Measurements from ENCODE around the gene NDUFAF8. TPM values are rescaled to one million over a fixed set of nuclear protein-coding genes. Genes with fewer than 3 reads are reported as not detected.

The NDUFAF8 gene
- total RNA-seq, 1 donor from 2014 or later = 23.0 TPM

GRCh38 chr17:81251709-81252301 is 12.7 kb downstream of the NDUFAF8 start:
- no peak for DNase-seq (ENCODE audit: low read depth in 2 of 2)

- no peak for DNase-seq (ENCODE audit: low read depth in 2 of 2)
These were observed 13.3 kb downstream of the NDUFAF8 start for GRCh38 chr17:81252326-81252986.

GRCh38 chr17:81252987-81253329 is 13.8 kb downstream of the NDUFAF8 start:
- DNase-seq (ENCODE audit: low read depth in 2 of 2) = no peak

- DNase-seq (ENCODE audit: low read depth in 2 of 2) = peak in 1 of 2 donors; percentile 53
These were observed 14.4 kb downstream of the NDUFAF8 start for GRCh38 chr17:81253358-81254131.

- peak; percentile 22 to 66 for DNase-seq (ENCODE audit: low read depth in 2 of 2)
These were observed 16.0 kb downstream of the NDUFAF8 start for GRCh38 chr17:81254955-81255717.

- DNase-seq (ENCODE audit: low read depth in 2 of 2) = no peak
These were observed 17.5 kb downstream of the NDUFAF8 start for GRCh38 chr17:81256616-81257015.

GRCh38 chr17:81257533-81257932 is 18.4 kb downstream of the NDUFAF8 start:
- DNase-seq (ENCODE audit: low read depth in 2 of 2) = no peak

GRCh38 chr17:81258292-81258691 is 19.2 kb downstream of the NDUFAF8 start:
- no peak for DNase-seq (ENCODE audit: low read depth in 2 of 2)

- no peak for DNase-seq (ENCODE audit: low read depth in 2 of 2)
These were observed 20.0 kb downstream of the NDUFAF8 start for GRCh38 chr17:81259058-81259605.

GRCh38 chr17:81260171-81260570 is 21.1 kb downstream of the NDUFAF8 start:
- DNase-seq (ENCODE audit: low read depth in 2 of 2) = no peak

- DNase-seq (ENCODE audit: low read depth in 2 of 2) = no peak
These were observed 21.5 kb downstream of the NDUFAF8 start for GRCh38 chr17:81260641-81261040.

GRCh38 chr17:81261096-81261495 is 22.0 kb downstream of the NDUFAF8 start:
- DNase-seq (ENCODE audit: low read depth in 2 of 2) = no peak

- no peak for DNase-seq (ENCODE audit: low read depth in 2 of 2)
These were observed 22.6 kb downstream of the NDUFAF8 start for GRCh38 chr17:81261582-81262336.

GRCh38 chr17:81263371-81264181 is 24.5 kb downstream of the NDUFAF8 start:
- no peak for DNase-seq (ENCODE audit: low read depth in 2 of 2)

GRCh38 chr17:81264640-81265039 is 25.5 kb downstream of the NDUFAF8 start:
- DNase-seq (ENCODE audit: low read depth in 2 of 2) = no peak

GRCh38 chr17:81265576-81265975 is 26.5 kb downstream of the NDUFAF8 start:
- DNase-seq (ENCODE audit: low read depth in 2 of 2) = no peak

GRCh38 chr17:81267390-81268067 is 28.4 kb downstream of the NDUFAF8 start:
- no peak for DNase-seq (ENCODE audit: low read depth in 2 of 2)

- DNase-seq (ENCODE audit: low read depth in 2 of 2) = no peak
These were observed 31.2 kb downstream of the NDUFAF8 start for GRCh38 chr17:81270279-81270678.

- DNase-seq (ENCODE audit: low read depth in 2 of 2) = no peak
These were observed 32.1 kb downstream of the NDUFAF8 start for GRCh38 chr17:81271226-81271625.

- DNase-seq (ENCODE audit: low read depth in 2 of 2) = no peak
These were observed 33.5 kb downstream of the NDUFAF8 start for GRCh38 chr17:81272616-81273015.
